Activated T-helper 1 cell treated with anti-CD3 and anti-CD28 coated beads, Interleukin-12 subunit alpha, Interleukin-12 subunit beta, Interleukin-2, Interleukin-4 antibody, amounts not matched to agents 30 ng/mL and 10 ng/mL and 1 ng/mL, durations not matched to agents 14 hours and 24 hours and 36 hours (primary cell): Measurements from ENCODE around the gene PDGFD. TPM values are rescaled to one million over a fixed set of nuclear protein-coding genes. Genes with fewer than 3 reads are reported as not detected.

ENCODE experiments used
- DNase-seq: peaks from one replicate; pipeline ENCODE4 v3.0.0; 2021; ENCODE audit warnings: low spot score
- H3K27ac Mint-ChIP-seq: one replicate; pipeline ENCODE4 v1.8.0; 2021; ENCODE audit warnings: mild to moderate bottlenecking, mixed read lengths
- H3K27me3 Mint-ChIP-seq: one replicate; pipeline ENCODE4 v1.8.0; 2022; ENCODE audit warnings: mild to moderate bottlenecking, moderate library complexity, mixed read lengths; ENCODE audit not compliant: insufficient read depth
- H3K36me3 Mint-ChIP-seq: one replicate; pipeline ENCODE4 v1.8.0; 2021; ENCODE audit warnings: low read depth, mixed read lengths
- H3K4me1 Mint-ChIP-seq: one replicate; pipeline ENCODE4 v1.8.0; 2021; ENCODE audit warnings: low read depth, mixed read lengths
- H3K4me3 Mint-ChIP-seq: one replicate; pipeline ENCODE4 v1.8.0; 2021; ENCODE audit warnings: mild to moderate bottlenecking, moderate library complexity, mixed read lengths
- H3K9me3 Mint-ChIP-seq: one replicate; pipeline ENCODE4 v1.8.0; 2021; ENCODE audit warnings: mixed read lengths
- intact Hi-C: fragments of 100-400 bp; cut with micrococcal nuclease; formaldehyde crosslinking; loops from one replicate; pipeline ENCODE4 v1.15.1; 2024
- total RNA-seq: library from RNA; stranded (reverse); gene quantifications from 2 replicates; pipeline ENCODE4 v1.2.3, GENCODE V29; 2022

Gene PDGFD
- total RNA-seq, 1 donor from 2014 or later = not detected

- no peak overlapping the region for H3K4me3 Mint-ChIP-seq
- no peaks in the 10 kb centered on the region for H3K36me3 Mint-ChIP-seq
- H3K4me1 Mint-ChIP-seq = no peaks in the 10 kb centered on the region
- no peaks in the 10 kb centered on the region for H3K9me3 Mint-ChIP-seq
- no peak overlapping the region for H3K27ac Mint-ChIP-seq
- peaks cover 15% of the 10 kb centered on the region for H3K27me3 Mint-ChIP-seq
- intact Hi-C loops = no loop called here
- no peak for DNase-seq
These were observed 4.6 kb downstream of the PDGFD start for GRCh38 chr11:104159356-104159755.

DNA sequence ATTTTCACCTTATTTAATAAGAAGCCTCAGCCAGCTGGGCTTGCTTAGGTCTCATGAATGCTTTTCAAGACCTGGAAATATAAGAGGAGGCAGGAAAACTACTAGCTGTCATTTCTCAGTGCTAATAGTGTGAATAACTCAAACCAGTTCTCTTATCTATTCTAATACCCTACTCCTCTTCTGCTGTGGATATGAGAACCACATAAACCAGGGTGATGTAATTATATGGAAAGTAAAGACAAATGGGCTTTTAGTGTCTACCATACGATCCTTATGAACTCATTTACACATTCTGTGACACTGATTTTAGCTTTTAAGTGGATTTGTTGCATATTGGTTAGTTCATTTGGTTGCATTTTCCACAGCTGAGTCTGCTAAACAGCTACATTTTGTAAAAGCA is 8.6 kb downstream of the PDGFD start:
- no peaks in the 10 kb centered on the region for H3K4me1 Mint-ChIP-seq
- DNase-seq = no peak
- no peaks in the 10 kb centered on the region for H3K27me3 Mint-ChIP-seq
- H3K27ac Mint-ChIP-seq = no peak overlapping the region
- no peak overlapping the region for H3K4me3 Mint-ChIP-seq
- intact Hi-C loops = no loop called here
- no peaks in the 10 kb centered on the region for H3K9me3 Mint-ChIP-seq
- H3K36me3 Mint-ChIP-seq = no peaks in the 10 kb centered on the region

- no peak overlapping the region for H3K27ac Mint-ChIP-seq
- no peaks in the 10 kb centered on the region for H3K27me3 Mint-ChIP-seq
- no peak overlapping the region for H3K4me3 Mint-ChIP-seq
- intact Hi-C loops = no loop called here
- H3K4me1 Mint-ChIP-seq = no peaks in the 10 kb centered on the region
- H3K9me3 Mint-ChIP-seq = no peaks in the 10 kb centered on the region
- H3K36me3 Mint-ChIP-seq = no peaks in the 10 kb centered on the region
- no peak for DNase-seq
These were observed 9.7 kb downstream of the PDGFD start for GRCh38 chr11:104154296-104154695.

DNA sequence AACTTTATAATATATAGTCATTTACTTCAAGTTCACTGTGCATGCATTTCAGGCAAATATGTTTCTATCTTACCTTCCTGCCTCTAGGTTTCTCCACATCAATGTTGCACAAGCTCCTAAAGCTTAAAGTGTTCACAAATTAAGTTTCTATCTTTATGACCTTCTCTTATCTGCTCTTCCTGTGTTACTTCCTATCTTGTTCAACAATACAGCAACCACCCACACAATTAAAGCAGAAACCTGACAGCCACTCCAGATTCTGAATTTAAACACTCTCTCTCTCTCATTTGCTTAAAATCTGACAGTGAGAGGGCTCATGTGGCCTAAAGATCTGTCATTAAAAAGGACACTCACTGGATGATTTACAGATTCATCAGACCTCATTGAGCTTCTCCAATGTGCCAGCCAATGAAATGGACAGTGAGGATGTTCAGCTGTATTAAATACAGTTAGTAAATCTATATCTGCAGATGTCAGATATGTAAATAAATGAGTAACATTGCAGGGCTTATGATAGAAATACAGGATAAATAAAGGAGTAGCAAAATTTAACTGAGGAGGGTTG is 10.9 kb downstream of the PDGFD start:
- H3K36me3 Mint-ChIP-seq = no peaks in the 10 kb centered on the region

GRCh38 chr11:104151404-104152204 is 12.3 kb downstream of the PDGFD start:
- Mint-ChIP-seq H3K27ac (no peak overlapping the region), H3K4me3 (no peak overlapping the region), H3K4me1 (no peaks in the 10 kb centered on the region), H3K27me3 (no peaks in the 10 kb centered on the region), H3K36me3 (no peaks in the 10 kb centered on the region), H3K9me3 (no peaks in the 10 kb centered on the region)
- intact Hi-C loops = loop anchor here (1.0 kb wide), 1 partner anchor 469 kb away; no protein-coding TSS in a partner anchor
- DNase-seq = no peak

More for the DNA sequence above, 10.9 kb downstream of the PDGFD start:
- intact Hi-C loops = no loop called here
- H3K27ac Mint-ChIP-seq = no peak overlapping the region
- no peak overlapping the region for H3K4me3 Mint-ChIP-seq
- DNase-seq = no peak
- no peaks in the 10 kb centered on the region for H3K4me1 Mint-ChIP-seq
- no peaks in the 10 kb centered on the region for H3K9me3 Mint-ChIP-seq
- H3K27me3 Mint-ChIP-seq = no peaks in the 10 kb centered on the region

DNA sequence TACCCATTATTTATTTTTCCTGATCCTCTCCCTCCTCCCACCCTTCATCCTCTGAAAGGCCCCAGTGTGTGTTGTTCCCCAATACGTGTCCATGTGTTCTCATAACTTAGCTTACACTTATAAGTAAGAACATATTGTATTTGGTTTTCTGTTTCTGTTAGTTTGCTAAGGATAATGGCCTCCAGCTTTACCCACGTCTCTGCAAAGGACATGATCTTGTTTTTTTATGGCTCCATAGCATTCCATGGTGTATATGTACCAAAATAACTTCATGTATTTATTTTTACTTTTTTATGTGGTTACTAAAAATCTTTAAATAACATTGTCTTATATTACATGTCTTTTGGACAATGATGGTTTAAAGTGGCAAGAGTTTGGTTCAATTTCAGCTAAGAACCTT is 15.2 kb downstream of the PDGFD start:
- no peaks in the 10 kb centered on the region for H3K4me1 Mint-ChIP-seq
- H3K27ac Mint-ChIP-seq = no peak overlapping the region
- DNase-seq = no peak
- H3K27me3 Mint-ChIP-seq = no peaks in the 10 kb centered on the region
- no peaks in the 10 kb centered on the region for H3K9me3 Mint-ChIP-seq
- intact Hi-C loops = no loop called here
- no peaks in the 10 kb centered on the region for H3K36me3 Mint-ChIP-seq
- H3K4me3 Mint-ChIP-seq = no peak overlapping the region

DNA sequence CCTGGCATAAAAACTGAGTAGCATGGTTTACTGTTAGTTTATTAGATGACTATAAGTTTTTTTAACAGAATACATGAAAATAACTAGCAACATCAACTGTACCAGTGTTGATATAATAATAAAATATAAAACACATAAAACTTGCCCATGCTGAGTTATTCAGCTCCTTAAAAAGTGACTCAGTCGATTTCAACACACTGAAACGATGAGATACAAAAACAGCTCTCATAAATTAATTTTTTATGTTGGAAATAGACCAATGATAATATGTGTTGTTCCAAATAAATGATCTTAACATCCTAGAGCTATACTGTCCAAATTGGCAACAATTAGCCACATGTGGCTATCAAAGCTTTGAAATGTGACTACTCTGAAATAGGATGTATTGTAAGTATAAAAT is 15.9 kb downstream of the PDGFD start:
- Mint-ChIP-seq H3K4me1 (no peaks in the 10 kb centered on the region), H3K9me3 (no peaks in the 10 kb centered on the region), H3K36me3 (no peaks in the 10 kb centered on the region), H3K27ac (no peak overlapping the region), H3K27me3 (no peaks in the 10 kb centered on the region), H3K4me3 (no peak overlapping the region)
- DNase-seq = no peak
- intact Hi-C loops = no loop called here

GRCh38 chr11:104146943-104147342 is 17.0 kb downstream of the PDGFD start:
- no peak overlapping the region for H3K27ac Mint-ChIP-seq
- H3K4me3 Mint-ChIP-seq = no peak overlapping the region
- H3K9me3 Mint-ChIP-seq = no peaks in the 10 kb centered on the region
- no peaks in the 10 kb centered on the region for H3K4me1 Mint-ChIP-seq
- intact Hi-C loops = no loop called here
- no peak for DNase-seq
- H3K36me3 Mint-ChIP-seq = no peaks in the 10 kb centered on the region
- H3K27me3 Mint-ChIP-seq = no peaks in the 10 kb centered on the region

GRCh38 chr11:104146421-104146820 is 17.5 kb downstream of the PDGFD start:
- H3K4me1 Mint-ChIP-seq = no peaks in the 10 kb centered on the region
- H3K27me3 Mint-ChIP-seq = no peaks in the 10 kb centered on the region
- no peak for DNase-seq
- no peak overlapping the region for H3K27ac Mint-ChIP-seq
- no peaks in the 10 kb centered on the region for H3K36me3 Mint-ChIP-seq
- intact Hi-C loops = no loop called here
- no peaks in the 10 kb centered on the region for H3K9me3 Mint-ChIP-seq
- H3K4me3 Mint-ChIP-seq = no peak overlapping the region

DNA sequence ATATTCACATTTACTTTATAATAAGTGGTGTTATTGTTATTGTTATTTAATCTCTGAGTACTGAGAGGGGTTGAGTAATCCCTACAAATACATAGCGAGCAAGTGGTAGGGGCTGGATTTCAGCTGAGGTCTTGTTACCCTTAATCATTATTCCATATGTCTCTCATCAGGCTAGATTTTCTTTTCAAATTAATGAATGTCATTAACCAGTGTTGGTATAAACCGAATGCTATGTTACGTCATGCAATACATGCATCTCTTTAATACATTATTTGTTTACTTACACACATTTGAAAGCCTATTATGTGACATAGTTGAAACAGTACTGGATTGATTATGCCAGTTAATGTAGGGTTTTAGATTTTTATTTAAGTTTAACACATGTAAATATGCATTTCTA is 18.9 kb downstream of the PDGFD start:
- intact Hi-C loops = no loop called here

DNA sequence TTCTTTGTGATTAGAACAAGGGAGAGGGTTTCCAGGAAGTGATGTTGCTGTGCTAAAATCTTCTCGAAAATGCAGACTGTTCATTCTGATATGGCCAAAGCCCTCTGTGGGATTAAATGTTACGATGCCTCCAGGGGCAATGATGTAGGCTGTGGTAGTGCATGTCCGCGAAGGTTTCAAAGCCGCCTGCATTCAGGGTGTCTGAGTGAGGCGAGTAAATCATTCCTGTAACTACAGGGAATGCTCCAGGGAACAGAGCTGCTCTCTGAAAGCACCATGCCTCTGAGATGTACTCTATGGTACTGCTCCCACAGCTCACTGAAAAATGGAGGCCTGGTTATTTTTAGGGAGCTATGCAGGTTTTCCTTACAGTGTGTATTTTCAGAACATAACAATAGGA is 21.2 kb downstream of the PDGFD start:
- H3K36me3 Mint-ChIP-seq = no peaks in the 10 kb centered on the region
- no peak overlapping the region for H3K27ac Mint-ChIP-seq
- intact Hi-C loops = no loop called here
- H3K4me1 Mint-ChIP-seq = no peaks in the 10 kb centered on the region
- no peak for DNase-seq
- H3K27me3 Mint-ChIP-seq = no peaks in the 10 kb centered on the region
- H3K9me3 Mint-ChIP-seq = no peaks in the 10 kb centered on the region
- no peak overlapping the region for H3K4me3 Mint-ChIP-seq

More for the DNA sequence above, 18.9 kb downstream of the PDGFD start:
- Mint-ChIP-seq H3K4me1 (no peaks in the 10 kb centered on the region), H3K27me3 (no peaks in the 10 kb centered on the region), H3K9me3 (no peaks in the 10 kb centered on the region), H3K4me3 (no peak overlapping the region), H3K36me3 (no peaks in the 10 kb centered on the region), H3K27ac (no peak overlapping the region)
- no peak for DNase-seq

- Mint-ChIP-seq H3K4me3 (no peak overlapping the region), H3K27ac (no peak overlapping the region)
- intact Hi-C loops = no loop called here
These were observed 27.1 kb downstream of the PDGFD start for GRCh38 chr11:104136861-104137260.

GRCh38 chr11:104134745-104135144 is 29.2 kb downstream of the PDGFD start:
- intact Hi-C loops = no loop called here
- no peak for DNase-seq
- H3K27me3 Mint-ChIP-seq = no peaks in the 10 kb centered on the region
- H3K27ac Mint-ChIP-seq = no peak overlapping the region
- no peaks in the 10 kb centered on the region for H3K4me1 Mint-ChIP-seq
- no peaks in the 10 kb centered on the region for H3K9me3 Mint-ChIP-seq
- H3K4me3 Mint-ChIP-seq = no peak overlapping the region
- H3K36me3 Mint-ChIP-seq = no peaks in the 10 kb centered on the region

More at GRCh38 chr11:104136861-104137260, 27.1 kb downstream of the PDGFD start:
- Mint-ChIP-seq H3K4me1 (no peaks in the 10 kb centered on the region), H3K9me3 (no peaks in the 10 kb centered on the region), H3K27me3 (no peaks in the 10 kb centered on the region), H3K36me3 (no peaks in the 10 kb centered on the region)
- DNase-seq = no peak
